A172 (cell line): ENCODE results near the gene VAT1L. TPM values are rescaled to one million over a fixed set of nuclear protein-coding genes. Genes with fewer than 3 reads are reported as not detected.

ENCODE experiments used
- DNase-seq: peaks from one replicate; pipeline ENCODE4 v3.0.0-alpha.2; 2015; ENCODE audit warnings: low spot score
- total RNA-seq: library from RNA; depleted of rRNA; stranded (reverse); fragments of >200 nt; shearing (Covaris generic); gene quantifications from 2 replicates; pipeline ENCODE4 v1.2.3, GENCODE V29; 2014; rRNA removed

Gene VAT1L
- total RNA-seq, 1 experiment from 2014 or later = not detected

DNA sequence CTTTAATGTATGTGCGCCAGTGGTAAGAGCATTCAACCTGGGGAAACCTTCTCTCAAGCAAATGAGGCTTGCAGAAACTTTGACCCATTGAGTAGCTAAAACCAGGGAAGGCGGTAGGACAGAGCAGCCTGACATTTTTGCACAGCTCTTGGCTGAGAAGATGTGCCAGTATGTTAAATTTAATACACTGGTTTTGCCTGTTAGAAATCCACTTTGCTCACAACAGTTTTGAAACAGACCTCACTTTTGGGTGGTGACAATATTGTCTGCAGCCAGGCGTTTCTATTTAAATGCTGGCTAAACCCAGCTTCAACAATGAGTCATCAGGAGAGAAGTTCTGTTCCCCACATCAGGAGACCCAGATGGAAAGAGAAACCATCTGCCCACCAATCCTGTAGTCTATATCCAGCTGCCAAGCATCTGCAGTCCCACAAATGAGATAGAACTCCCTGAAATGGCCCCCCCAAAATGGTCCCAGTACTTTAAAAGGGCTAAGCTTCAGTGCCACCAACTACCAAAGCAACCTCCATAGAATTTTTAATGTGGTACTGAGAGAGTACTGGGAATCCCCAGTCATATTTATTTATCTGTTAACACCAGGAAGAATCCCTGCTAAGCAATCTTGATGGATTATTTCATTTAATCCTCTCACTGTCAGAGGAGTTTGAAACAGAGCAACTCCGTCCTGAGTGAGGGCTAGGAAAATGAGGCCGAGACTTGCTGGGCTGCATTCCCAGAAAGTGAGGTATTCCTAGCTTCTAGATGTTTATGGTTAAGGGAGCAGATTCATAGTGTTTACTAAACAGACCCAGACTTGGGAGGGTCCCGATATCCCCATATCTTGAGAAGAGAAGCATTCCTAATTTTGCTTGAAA is 205.0 kb downstream of the VAT1L start:
- DNase-seq = peak; percentile 14

- no peak for DNase-seq
Observed at GRCh38 chr16:77995843-77996455, 207.6 kb downstream of the VAT1L start.

GRCh38 chr16:77998350-77999023 is 210.1 kb downstream of the VAT1L start:
- no peak for DNase-seq

GRCh38 chr16:78001451-78002025 is 213.2 kb downstream of the VAT1L start:
- DNase-seq = no peak

DNA sequence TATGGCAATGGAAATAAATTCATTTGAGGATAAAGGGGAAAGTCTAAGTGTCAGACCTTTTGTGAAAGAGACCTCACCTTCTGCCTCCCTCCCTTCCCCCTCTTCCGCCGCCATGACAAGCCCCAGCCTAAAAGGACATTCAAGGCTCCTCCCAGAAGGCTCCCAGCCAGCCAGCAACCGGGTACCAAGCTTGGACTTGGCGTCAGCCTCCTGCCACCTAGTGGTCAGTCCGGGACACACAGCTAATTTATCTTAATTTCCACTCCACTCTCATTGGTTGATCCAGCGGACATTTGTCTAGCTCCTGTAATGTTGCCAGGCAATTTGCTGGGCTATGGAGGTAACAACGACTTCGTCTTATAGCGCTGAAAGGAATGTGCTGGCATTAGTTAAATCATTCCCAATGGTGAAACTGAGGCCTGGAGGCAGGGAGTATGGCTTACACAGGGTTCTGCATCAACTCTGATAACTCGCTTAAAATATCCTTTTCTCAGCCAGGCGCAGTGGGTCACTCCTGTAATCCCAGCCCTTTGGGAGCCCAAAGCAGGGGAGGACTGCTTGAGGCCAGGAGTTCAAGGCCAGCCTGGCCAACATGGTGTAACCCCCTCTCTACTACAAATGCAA is 214.7 kb downstream of the VAT1L start:
- peak; percentile 89 for DNase-seq

DNA sequence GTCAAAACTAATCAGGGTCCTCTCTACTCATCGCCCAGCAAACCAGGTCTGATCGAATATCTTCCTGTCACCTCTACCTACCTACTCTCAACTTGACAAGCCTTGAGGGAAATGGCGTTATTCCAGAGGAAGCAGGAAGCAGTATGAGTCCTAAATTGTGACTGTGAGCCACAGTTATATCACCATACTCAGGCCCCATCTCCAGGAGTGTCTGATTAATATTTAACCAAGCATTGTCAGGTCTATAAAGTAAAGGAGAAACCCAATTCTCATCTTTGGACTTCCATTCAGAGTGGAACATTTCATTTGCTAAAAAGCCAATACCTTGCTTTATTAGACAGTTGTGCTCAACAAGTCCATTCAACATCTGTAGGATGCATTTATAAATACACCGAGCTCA is 216.2 kb downstream of the VAT1L start:
- no peak for DNase-seq

DNA sequence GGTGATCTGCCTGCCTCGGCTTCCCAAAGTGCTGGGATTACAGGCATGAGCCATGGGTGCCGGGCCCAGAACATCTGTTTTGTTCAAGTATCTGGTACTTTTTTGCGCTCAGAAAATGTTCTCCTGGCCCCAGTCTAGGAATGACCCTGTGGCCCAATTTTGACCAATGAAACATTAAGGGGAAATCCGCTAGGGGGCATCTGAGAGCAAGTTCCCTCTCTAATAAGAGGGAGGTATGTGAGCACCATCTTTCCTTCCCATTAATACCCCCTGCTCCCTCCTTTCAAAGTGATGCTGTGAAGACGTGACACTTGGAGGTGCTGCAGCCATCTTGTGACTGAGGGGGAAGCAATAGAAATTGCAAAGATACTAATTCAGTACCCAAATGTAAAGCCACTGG is 217.5 kb downstream of the VAT1L start:
- DNase-seq = no peak

DNA sequence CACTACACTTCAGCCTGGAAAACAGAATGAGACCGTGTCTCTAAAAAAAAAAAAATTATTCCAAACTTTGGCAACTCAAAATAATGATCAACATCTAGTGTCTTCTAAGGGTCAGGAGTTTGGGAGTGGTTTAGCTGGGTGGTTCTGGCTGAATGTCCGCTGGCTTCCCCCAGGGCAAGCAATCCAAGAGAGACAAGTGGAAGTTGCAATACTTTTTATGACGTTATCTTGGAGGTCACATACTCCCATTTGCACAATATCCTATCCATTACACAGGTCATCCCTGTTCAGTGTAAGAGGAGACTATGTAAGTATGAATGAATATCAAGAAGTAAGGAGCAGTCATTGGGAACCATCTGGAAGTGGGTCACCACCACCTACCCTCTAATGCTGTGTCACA is 218.8 kb downstream of the VAT1L start:
- no peak for DNase-seq

GRCh38 chr16:78022347-78023060 is 234.1 kb downstream of the VAT1L start, which contains the start of gene CLEC3A:
Gene CLEC3A (plus strand): TSS chr16:78022548. CDS start chr16:78022627, 79 bp downstream.
- DNase-seq = no peak

DNA sequence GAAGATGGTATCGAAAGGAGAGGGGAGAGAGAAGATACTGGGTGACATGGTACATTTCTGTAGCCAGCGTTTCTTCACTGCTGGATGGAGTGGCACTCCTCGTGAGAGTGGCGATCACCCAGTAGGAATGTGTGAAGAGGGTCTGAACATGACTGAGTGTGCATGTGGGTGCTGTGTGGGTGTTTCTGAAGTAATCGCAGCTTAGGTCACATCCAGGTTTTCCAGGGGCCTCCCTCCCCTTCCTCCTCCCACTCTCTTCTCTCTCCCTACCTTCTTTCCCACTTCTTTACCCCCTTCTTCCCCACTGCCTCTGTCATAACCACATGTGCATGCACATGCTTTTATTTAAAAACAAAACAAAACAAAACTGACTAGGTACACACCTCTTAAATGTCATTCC is 235.8 kb downstream of the VAT1L start:
- DNase-seq = no peak

DNA sequence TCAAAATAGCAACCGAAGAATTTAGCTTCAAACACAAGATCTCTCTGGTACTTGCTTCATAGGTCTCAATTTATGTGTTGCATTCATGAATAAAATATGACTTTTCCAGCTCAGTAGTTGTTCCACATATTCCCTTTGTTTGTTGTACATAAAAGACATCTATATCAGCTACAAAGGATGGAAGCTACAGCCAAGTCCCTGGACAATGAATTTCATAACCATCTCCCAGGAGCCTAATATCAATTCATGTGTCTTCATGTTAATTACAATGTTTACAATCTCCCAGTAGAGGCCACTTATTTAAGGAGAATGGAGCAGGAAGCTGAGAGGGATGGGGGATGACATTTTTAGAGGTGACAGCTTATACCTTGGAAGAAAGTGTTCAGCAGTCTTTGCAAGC is 237.3 kb downstream of the VAT1L start:
- no peak for DNase-seq

GRCh38 chr16:78028018-78028417 is 239.7 kb downstream of the VAT1L start:
- no peak for DNase-seq

Other genes with a start within 250 kb of the VAT1L start
- 4.9 and 5.4 TPM in 2 replicates for gene NUDT7, start 66.0 kb upstream of the VAT1L start, total RNA-seq
- gene CLEC3A, start 234.0 kb downstream of the VAT1L start, total RNA-seq = not detected in 2 replicates